ENCODE data around the gene MRGPRF.
"Not testable (repeated sequence)": the region's sequence is repeated elsewhere in the genome, so short reads cannot be mapped to it uniquely, and the experiment has no call there.

MRGPRF gene

GRCh38 chr11:69005631-69006368 lies 7.2 kb downstream of the MRGPRF start:
- Mint-ChIP-seq H3K27ac (no peak overlapping the region), H3K4me1 (ENCODE audit: low read depth) (no peaks in the 10 kb centered on the region), H3K27me3 (ENCODE audit: low read depth) (peaks cover 3% of the 10 kb centered on the region), H3K4me3 (no peak overlapping the region), H3K9me3 (no peaks in the 10 kb centered on the region), H3K36me3 (ENCODE audit: low read depth) (no peaks in the 10 kb centered on the region)
- DNase-seq (ENCODE audit: low spot score) = no peak

- no peak for DNase-seq (ENCODE audit: low spot score)
- no peaks in the 10 kb centered on the region for H3K36me3 Mint-ChIP-seq (ENCODE audit: low read depth)
- H3K27me3 Mint-ChIP-seq (ENCODE audit: low read depth) = peaks cover 3% of the 10 kb centered on the region
- no peaks in the 10 kb centered on the region for H3K9me3 Mint-ChIP-seq
- no peak overlapping the region for H3K4me3 Mint-ChIP-seq
- no peak overlapping the region for H3K27ac Mint-ChIP-seq
- H3K4me1 Mint-ChIP-seq (ENCODE audit: low read depth) = no peaks in the 10 kb centered on the region
These were observed 7.8 kb downstream of the MRGPRF start for GRCh38 chr11:69005183-69005630.

- H3K4me1 Mint-ChIP-seq (ENCODE audit: low read depth) = no peaks in the 10 kb centered on the region
- no peak overlapping the region for H3K4me3 Mint-ChIP-seq
- H3K27ac Mint-ChIP-seq = no peak overlapping the region
- H3K36me3 Mint-ChIP-seq (ENCODE audit: low read depth) = no peaks in the 10 kb centered on the region
- H3K27me3 Mint-ChIP-seq (ENCODE audit: low read depth) = no peaks in the 10 kb centered on the region
- no peak for DNase-seq (ENCODE audit: low spot score)
- no peaks in the 10 kb centered on the region for H3K9me3 Mint-ChIP-seq
These were observed 8.4 kb downstream of the MRGPRF start for GRCh38 chr11:69004411-69005182.

- no peaks in the 10 kb centered on the region for H3K36me3 Mint-ChIP-seq (ENCODE audit: low read depth)
- no peaks in the 10 kb centered on the region for H3K9me3 Mint-ChIP-seq
- H3K4me1 Mint-ChIP-seq (ENCODE audit: low read depth) = no peaks in the 10 kb centered on the region
- H3K27me3 Mint-ChIP-seq (ENCODE audit: low read depth) = peaks cover 3% of the 10 kb centered on the region
- no peak overlapping the region for H3K4me3 Mint-ChIP-seq
- no peak overlapping the region for H3K27ac Mint-ChIP-seq
- DNase-seq (ENCODE audit: low spot score) = no peak
These were observed 9.1 kb downstream of the MRGPRF start for GRCh38 chr11:69003866-69004367.

- no peaks in the 10 kb centered on the region for H3K4me1 Mint-ChIP-seq (ENCODE audit: low read depth)
- no peak for DNase-seq (ENCODE audit: low spot score)
- no peaks in the 10 kb centered on the region for H3K36me3 Mint-ChIP-seq (ENCODE audit: low read depth)
- no peak overlapping the region for H3K27ac Mint-ChIP-seq
- H3K4me3 Mint-ChIP-seq = no peak overlapping the region
- peaks cover 3% of the 10 kb centered on the region for H3K27me3 Mint-ChIP-seq (ENCODE audit: low read depth)
- no peaks in the 10 kb centered on the region for H3K9me3 Mint-ChIP-seq
These were observed 9.7 kb downstream of the MRGPRF start for GRCh38 chr11:69003301-69003865.

- H3K4me3 Mint-ChIP-seq = no peak overlapping the region
- H3K4me1 Mint-ChIP-seq (ENCODE audit: low read depth) = no peaks in the 10 kb centered on the region
- no peaks in the 10 kb centered on the region for H3K36me3 Mint-ChIP-seq (ENCODE audit: low read depth)
- H3K27me3 Mint-ChIP-seq (ENCODE audit: low read depth) = peaks cover 3% of the 10 kb centered on the region
- no peak for DNase-seq (ENCODE audit: low spot score)
- H3K9me3 Mint-ChIP-seq = no peaks in the 10 kb centered on the region
- no peak overlapping the region for H3K27ac Mint-ChIP-seq
These were observed 10.3 kb downstream of the MRGPRF start for GRCh38 chr11:69002570-69003231.

- Mint-ChIP-seq H3K9me3 (no peaks in the 10 kb centered on the region), H3K4me1 (ENCODE audit: low read depth) (no peaks in the 10 kb centered on the region), H3K27ac (no peak overlapping the region), H3K36me3 (ENCODE audit: low read depth) (no peaks in the 10 kb centered on the region), H3K4me3 (no peak overlapping the region), H3K27me3 (ENCODE audit: low read depth) (peaks cover 3% of the 10 kb centered on the region)
- no peak for DNase-seq (ENCODE audit: low spot score)
These were observed 10.9 kb downstream of the MRGPRF start for GRCh38 chr11:69002110-69002569.

- no peak for DNase-seq (ENCODE audit: low spot score)
- H3K9me3 Mint-ChIP-seq = no peaks in the 10 kb centered on the region
- no peaks in the 10 kb centered on the region for H3K4me1 Mint-ChIP-seq (ENCODE audit: low read depth)
- H3K4me3 Mint-ChIP-seq = no peak overlapping the region
- H3K27ac Mint-ChIP-seq = no peak overlapping the region
- peaks cover 3% of the 10 kb centered on the region for H3K27me3 Mint-ChIP-seq (ENCODE audit: low read depth)
- H3K36me3 Mint-ChIP-seq (ENCODE audit: low read depth) = no peaks in the 10 kb centered on the region
These were observed 11.6 kb downstream of the MRGPRF start for GRCh38 chr11:69001243-69002081.

GRCh38 chr11:69000831-69001242 lies 12.2 kb downstream of the MRGPRF start:
- Mint-ChIP-seq H3K4me1 (ENCODE audit: low read depth) (no peaks in the 10 kb centered on the region), H3K36me3 (ENCODE audit: low read depth) (no peaks in the 10 kb centered on the region), H3K9me3 (no peaks in the 10 kb centered on the region), H3K27me3 (ENCODE audit: low read depth) (peaks cover 3% of the 10 kb centered on the region), H3K4me3 (no peak overlapping the region), H3K27ac (no peak overlapping the region)
- DNase-seq (ENCODE audit: low spot score) = no peak

GRCh38 chr11:69000391-69000790 lies 12.7 kb downstream of the MRGPRF start:
- Mint-ChIP-seq H3K9me3 (no peaks in the 10 kb centered on the region), H3K27me3 (ENCODE audit: low read depth) (peaks cover 3% of the 10 kb centered on the region), H3K4me3 (no peak overlapping the region), H3K27ac (no peak overlapping the region), H3K36me3 (ENCODE audit: low read depth) (no peaks in the 10 kb centered on the region), H3K4me1 (ENCODE audit: low read depth) (no peaks in the 10 kb centered on the region)
- DNase-seq (ENCODE audit: low spot score) = no peak

GRCh38 chr11:68999748-69000355 lies 13.2 kb downstream of the MRGPRF start:
- not testable (repeated sequence) for H3K4me1 Mint-ChIP-seq (ENCODE audit: low read depth)

GRCh38 chr11:68999093-68999747 lies 13.8 kb downstream of the MRGPRF start:
- no peak for DNase-seq (ENCODE audit: low spot score)
- Mint-ChIP-seq H3K4me1 (ENCODE audit: low read depth) (no peaks in the 10 kb centered on the region), H3K4me3 (no peak overlapping the region), H3K9me3 (no peaks in the 10 kb centered on the region), H3K27ac (no peak overlapping the region), H3K27me3 (ENCODE audit: low read depth) (peaks cover 3% of the 10 kb centered on the region), H3K36me3 (ENCODE audit: low read depth) (no peaks in the 10 kb centered on the region)

More at GRCh38 chr11:68999748-69000355, 13.2 kb downstream of the MRGPRF start:
- not testable (repeated sequence) for H3K27me3 Mint-ChIP-seq (ENCODE audit: low read depth); H3K27ac Mint-ChIP-seq; DNase-seq (ENCODE audit: low spot score); H3K36me3 Mint-ChIP-seq (ENCODE audit: low read depth); H3K4me3 Mint-ChIP-seq; H3K9me3 Mint-ChIP-seq
